ENCODE measurements around the gene ACTL10.

DNA sequence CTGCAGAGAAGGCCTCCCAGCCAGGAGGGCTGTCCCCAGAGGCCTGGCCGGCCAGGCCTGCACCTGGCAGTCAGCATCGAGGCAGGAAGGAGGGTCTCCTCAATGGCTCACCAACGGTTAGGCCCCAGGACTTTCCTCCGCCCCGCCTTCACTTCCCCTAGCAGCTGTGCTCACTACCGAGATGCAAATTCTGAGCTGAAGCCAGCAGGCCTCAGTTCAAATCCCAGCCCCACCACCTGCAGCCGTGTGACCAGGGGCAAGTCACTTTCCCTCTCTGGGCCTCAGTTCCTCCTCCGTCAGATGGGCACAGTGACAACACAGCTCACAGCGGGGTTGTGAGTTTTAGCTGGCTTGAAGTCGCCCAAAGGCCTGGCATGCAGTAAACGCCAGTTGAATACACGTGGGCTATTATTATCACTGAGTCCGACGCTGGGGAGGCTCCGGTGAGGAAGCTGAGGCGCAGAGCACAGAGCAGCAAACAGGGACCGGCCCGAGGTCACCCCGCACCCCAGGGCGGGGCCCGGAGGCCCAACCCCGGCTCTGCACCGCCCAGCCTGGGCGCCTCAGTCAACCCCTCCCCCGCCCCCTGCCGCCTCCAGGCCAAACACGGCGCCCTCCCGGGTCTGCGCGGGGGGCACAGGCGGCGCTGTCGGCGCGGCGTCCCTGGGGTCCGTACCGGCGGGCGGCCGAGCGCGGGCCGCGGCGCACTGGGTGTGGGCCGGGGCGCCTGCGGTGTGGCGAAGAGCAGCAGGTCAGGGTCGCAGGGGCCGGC is 18.8 kb downstream of the ACTL10 start:
- TF ChIP-seq, protein P1, sequence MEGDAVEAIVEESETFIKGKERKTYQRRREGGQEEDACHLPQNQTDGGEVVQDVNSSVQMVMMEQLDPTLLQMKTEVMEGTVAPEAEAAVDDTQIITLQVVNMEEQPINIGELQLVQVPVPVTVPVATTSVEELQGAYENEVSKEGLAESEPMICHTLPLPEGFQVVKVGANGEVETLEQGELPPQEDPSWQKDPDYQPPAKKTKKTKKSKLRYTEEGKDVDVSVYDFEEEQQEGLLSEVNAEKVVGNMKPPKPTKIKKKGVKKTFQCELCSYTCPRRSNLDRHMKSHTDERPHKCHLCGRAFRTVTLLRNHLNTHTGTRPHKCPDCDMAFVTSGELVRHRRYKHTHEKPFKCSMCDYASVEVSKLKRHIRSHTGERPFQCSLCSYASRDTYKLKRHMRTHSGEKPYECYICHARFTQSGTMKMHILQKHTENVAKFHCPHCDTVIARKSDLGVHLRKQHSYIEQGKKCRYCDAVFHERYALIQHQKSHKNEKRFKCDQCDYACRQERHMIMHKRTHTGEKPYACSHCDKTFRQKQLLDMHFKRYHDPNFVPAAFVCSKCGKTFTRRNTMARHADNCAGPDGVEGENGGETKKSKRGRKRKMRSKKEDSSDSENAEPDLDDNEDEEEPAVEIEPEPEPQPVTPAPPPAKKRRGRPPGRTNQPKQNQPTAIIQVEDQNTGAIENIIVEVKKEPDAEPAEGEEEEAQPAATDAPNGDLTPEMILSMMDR (IDR thresholded peaks at IDR 0.05): no peak
- no peak for TF ChIP-seq MLX (CRISPR knock-in tag; IDR thresholded peaks at IDR 0.05)
- TF ChIP-seq ZNF317 (CRISPR knock-in tag; IDR thresholded peaks at IDR 0.05; ENCODE audit: borderline replicate concordance, low read depth): no peak
- no peak for TF ChIP-seq PREB (CRISPR knock-in tag; IDR thresholded peaks at IDR 0.05; ENCODE audit: borderline replicate concordance)
- no peak for TF ChIP-seq ZBTB21 (CRISPR knock-in tag; IDR thresholded peaks at IDR 0.05; ENCODE audit: borderline replicate concordance)
- no peak for TF ChIP-seq CREM (CRISPR knock-in tag; IDR thresholded peaks at IDR 0.05)
- TF ChIP-seq NFYB (CRISPR knock-in tag; conservative IDR thresholded peaks at IDR 0.05; ENCODE audit: low read depth): no peak
- TF ChIP-seq ATF1 (CRISPR knock-in tag; IDR thresholded peaks at IDR 0.05): no peak
- no peak for TF ChIP-seq CREB1 (CRISPR knock-in tag; IDR thresholded peaks at IDR 0.05)
- no peak for TF ChIP-seq ZNF425 (CRISPR knock-in tag; conservative IDR thresholded peaks at IDR 0.05)
- TF ChIP-seq PRDM15 (CRISPR knock-in tag; IDR thresholded peaks at IDR 0.05): no peak

Measured in WTC11 (cell line).